H9 (cell line): Measurements from ENCODE around the gene SLC7A5. TPM values are rescaled to one million over a fixed set of nuclear protein-coding genes. Genes with fewer than 3 reads are reported as not detected.

ENCODE experiments used
- DNase-seq: peaks from one replicate; pipeline ENCODE4 v3.0.0-alpha.2; 2017
- H2AFZ ChIP-seq: one replicate; pipeline ENCODE4 v1.6.1; 2013; ENCODE audit warnings: mild to moderate bottlenecking, low read length, control low read depth, moderate library complexity
- H2AK5ac ChIP-seq: 2 replicates; pipeline ENCODE4 v1.6.1; 2013; ENCODE audit warnings: low read length, control low read depth, mixed read lengths; ENCODE audit not compliant: insufficient read length
- H2BK120ac ChIP-seq: one replicate; pipeline ENCODE4 v1.6.1; 2013; ENCODE audit warnings: low read depth, mild to moderate bottlenecking, low read length, control low read depth, inconsistent platforms; ENCODE audit not compliant: poor library complexity, severe bottlenecking
- H2BK12ac ChIP-seq: 2 replicates; pipeline ENCODE4 v1.6.1; 2013; ENCODE audit warnings: low read length, control low read depth, mixed read lengths, low read depth; ENCODE audit not compliant: insufficient read length
- H2BK15ac ChIP-seq: 2 replicates; pipeline ENCODE4 v1.6.1; 2013; ENCODE audit warnings: low read depth, low read length, control low read depth
- H2BK20ac ChIP-seq: one replicate; pipeline ENCODE4 v1.6.1; 2013; ENCODE audit warnings: low read depth, mild to moderate bottlenecking, low read length, control low read depth, inconsistent platforms; ENCODE audit not compliant: poor library complexity, severe bottlenecking
- H2BK5ac ChIP-seq: 2 replicates; pipeline ENCODE4 v1.6.1; 2013; ENCODE audit warnings: low read length, control low read depth, mixed read lengths; ENCODE audit not compliant: insufficient read length
- H3K14ac ChIP-seq: 2 replicates; pipeline ENCODE4 v1.6.1; 2013; ENCODE audit warnings: low read length, control low read depth; ENCODE audit not compliant: insufficient read depth
- H3K18ac ChIP-seq: 2 replicates; pipeline ENCODE4 v1.6.1; 2013; ENCODE audit warnings: low read depth, mild to moderate bottlenecking, mixed read lengths, low read length, control low read depth; ENCODE audit not compliant: insufficient read length
- H3K23ac ChIP-seq: 2 replicates; pipeline ENCODE4 v1.6.1; 2013; ENCODE audit warnings: low read length, control low read depth, mixed read lengths, low read depth; ENCODE audit not compliant: insufficient read length
- H3K23me2 ChIP-seq: 2 replicates; pipeline ENCODE4 v1.6.1; 2013; ENCODE audit warnings: low read depth, mild to moderate bottlenecking, mixed read lengths, low read length, control low read depth; ENCODE audit not compliant: insufficient read length, poor library complexity, severe bottlenecking
- H3K27ac ChIP-seq: 2 replicates; pipeline ENCODE4 v1.5.1; 2013; ENCODE audit warnings: low read length, control low read depth, mixed read lengths, low read depth; ENCODE audit not compliant: insufficient read length
- H3K27me3 ChIP-seq: 2 replicates; pipeline ENCODE4 v1.6.1; 2013; ENCODE audit warnings: low read length, control low read depth, inconsistent platforms; ENCODE audit not compliant: insufficient read depth
- H3K4ac ChIP-seq: 2 replicates; pipeline ENCODE4 v1.6.1; 2013; ENCODE audit warnings: low read depth, mild to moderate bottlenecking, control low read depth, inconsistent platforms, low read length, moderate library complexity
- H3K4me1 ChIP-seq: 2 replicates; pipeline ENCODE4 v1.6.1; 2013; ENCODE audit warnings: low read length, control low read depth, inconsistent platforms; ENCODE audit not compliant: insufficient read depth
- H3K4me2 ChIP-seq: 2 replicates; pipeline ENCODE4 v1.6.1; 2013; ENCODE audit warnings: low read length, control low read depth, mixed read lengths; ENCODE audit not compliant: insufficient read length, insufficient read depth
- H3K56ac ChIP-seq: 2 replicates; pipeline ENCODE4 v1.6.1; 2013; ENCODE audit warnings: low read depth, mild to moderate bottlenecking, mixed read lengths, low read length, control low read depth; ENCODE audit not compliant: insufficient read length
- H3K79me1 ChIP-seq: 2 replicates; pipeline ENCODE4 v1.6.1; 2013; ENCODE audit warnings: low read depth, mild to moderate bottlenecking, moderate library complexity, low read length, control low read depth, inconsistent platforms; ENCODE audit not compliant: insufficient read depth, poor library complexity, severe bottlenecking
- H3K79me2 ChIP-seq: 2 replicates; pipeline ENCODE4 v1.6.1; 2013; ENCODE audit warnings: low read length, control low read depth, inconsistent platforms; ENCODE audit not compliant: insufficient read depth
- H3K9ac ChIP-seq: 2 replicates; pipeline ENCODE4 v1.6.1; 2013; ENCODE audit warnings: low read length, control low read depth, mixed read lengths; ENCODE audit not compliant: insufficient read length; ENCODE audit errors: extremely low read depth
- H3K9me3 ChIP-seq: one replicate; pipeline ENCODE4 v1.6.1; 2013; ENCODE audit warnings: low read depth, low read length, inconsistent platforms; ENCODE audit not compliant: control insufficient read depth
- H3T11ph ChIP-seq: one replicate; pipeline ENCODE4 v1.6.1; 2013; ENCODE audit warnings: mild to moderate bottlenecking, low read length, control low read depth, inconsistent platforms
- H4K20me1 ChIP-seq: one replicate; pipeline ENCODE4 v1.6.1; 2013; ENCODE audit not compliant: control insufficient read depth, insufficient read length, insufficient read depth
- H4K5ac ChIP-seq: 2 replicates; pipeline ENCODE4 v1.6.1; 2013; ENCODE audit warnings: low read depth, mild to moderate bottlenecking, mixed read lengths, low read length, control low read depth; ENCODE audit not compliant: insufficient read length
- H4K8ac ChIP-seq: replicated peaks from 2 replicates; pipeline ENCODE4 v1.6.1; 2013; ENCODE audit warnings: low read length, control low read depth, mixed read lengths, low read depth; ENCODE audit not compliant: insufficient read length
- H4K91ac ChIP-seq: 2 replicates; pipeline ENCODE4 v1.6.1; 2013; ENCODE audit warnings: low read depth, mild to moderate bottlenecking, moderate library complexity, mixed read lengths, low read length, control low read depth; ENCODE audit not compliant: insufficient read length
- H3K27ac Mint-ChIP-seq, 3 experiments: 2 replicates in 2 of 3; 3 replicates in 1 of 3; pipeline ENCODE4 v1.8.0; 2020 to 2021; ENCODE audit warnings: mixed read lengths in 3 of 3, mild to moderate bottlenecking in 1 of 3, moderate library complexity in 1 of 3
- H3K27me3 Mint-ChIP-seq: 2 replicates; pipeline ENCODE4 v1.8.0; 2021; ENCODE audit warnings: low read depth, mild to moderate bottlenecking, moderate library complexity, mixed read lengths
- H3K36me3 Mint-ChIP-seq, 3 experiments: 2 replicates in 2 of 3; 3 replicates in 1 of 3; pipeline ENCODE4 v1.8.0; 2020 to 2021; ENCODE audit warnings: low read depth in 3 of 3, mixed read lengths in 3 of 3; ENCODE audit not compliant: insufficient read depth in 1 of 3
- H3K4me1 Mint-ChIP-seq, 2 experiments: 2 replicates each; pipeline ENCODE4 v1.8.0; 2020; ENCODE audit warnings: mixed read lengths in 2 of 2
- H3K4me3 Mint-ChIP-seq, 2 experiments: 2 replicates in 1 of 2; 3 replicates in 1 of 2; pipeline ENCODE4 v1.8.0; 2020 to 2021; ENCODE audit warnings: mild to moderate bottlenecking in 2 of 2, mixed read lengths in 2 of 2, moderate library complexity in 1 of 2
- H3K9me3 Mint-ChIP-seq, 2 experiments: 2 replicates in 1 of 2; 3 replicates in 1 of 2; pipeline ENCODE4 v1.8.0; 2020; ENCODE audit warnings: mild to moderate bottlenecking in 2 of 2, mixed read lengths in 2 of 2, moderate library complexity in 1 of 2
- CTCF ChIP-seq: fragments of 200-600 bp; sonication (generic); conservative IDR thresholded peaks from 3 replicates; pipeline ENCODE4 v1.8.0; 2021; ENCODE audit warnings: antibody characterized with exemption, mild to moderate bottlenecking
- WGBS: extraction: QIAGEN DNeasy Blood & Tissue Kit; methylation state at CpG from one replicate; pipeline ENCODE4 v1.1.7; 2013; ENCODE audit warnings: missing lambda C conversion rate, low lambda C conversion rate, mixed read lengths; ENCODE audit not compliant: insufficient read length; ENCODE audit errors: extremely low coverage; 5-methylcytosine and 5-hydroxymethylcytosine counted together
- total RNA-seq: library from RNA; stranded (reverse); gene quantifications from 2 replicates; pipeline ENCODE4 v1.2.1, GENCODE V29; 2021

Gene SLC7A5
- total RNA-seq, 1 experiment from 2014 or later: 217 TPM

DNA sequence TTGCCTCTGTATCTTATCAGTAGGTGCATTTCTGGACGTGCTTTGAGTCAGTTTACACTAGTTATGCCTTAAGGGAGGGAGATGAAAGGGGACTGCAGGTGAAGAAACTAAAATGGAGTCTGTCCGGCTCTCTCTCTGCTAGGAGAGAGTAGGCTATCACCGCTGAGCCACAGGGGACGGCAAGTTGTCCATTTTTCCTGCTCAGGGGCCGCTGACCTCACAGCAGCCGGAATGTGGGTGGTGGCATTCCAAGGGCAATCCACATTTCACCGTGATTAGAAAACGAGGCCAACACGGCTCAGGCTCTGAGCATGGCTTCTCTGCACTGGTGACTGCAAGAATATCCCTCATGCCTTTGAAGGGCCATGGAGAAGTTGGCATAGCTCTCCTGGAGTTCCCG is 84.5 kb downstream of the SLC7A5 start:
- H4K91ac ChIP-seq: no peak overlapping the region
- no peak overlapping the region for H3K27ac ChIP-seq
- no peak overlapping the region for H4K5ac ChIP-seq
- no peak overlapping the region for H3T11ph ChIP-seq
- H2BK20ac ChIP-seq: no peak overlapping the region
- H3K14ac ChIP-seq: no peak overlapping the region
- H4K20me1 ChIP-seq: no peaks in the 10 kb centered on the region
- Mint-ChIP-seq H3K9me3 (no peaks in the 10 kb centered on the region), H3K36me3 (no peaks in the 10 kb centered on the region), H3K4me1 (peaks cover 0 to 14% of the 10 kb centered on the region in 2 experiments; a peak in 3 of 4 replicates), H3K27me3 (peaks cover 10% of the 10 kb centered on the region), H3K27ac (peak overlapping the region in 1 of 3 experiments; percentile 57; a peak in 2 of 7 replicates), H3K4me3 (no peak overlapping the region)
- DNase-seq: no peak
- H3K23ac ChIP-seq: no peak overlapping the region
- no peak overlapping the region for H2BK15ac ChIP-seq
- H2BK5ac ChIP-seq: no peak overlapping the region
- H3K27me3 ChIP-seq: no peaks in the 10 kb centered on the region
- H3K4me2 ChIP-seq: no peak overlapping the region
- no peak overlapping the region for H3K9ac ChIP-seq
- peak overlapping the region; percentile 14 for H2BK120ac ChIP-seq
- no peak overlapping the region for H2AFZ ChIP-seq
- peak overlapping the region; percentile 79 for H3K56ac ChIP-seq
- no peak overlapping the region for H3K4ac ChIP-seq
- no peaks in the 10 kb centered on the region for H3K79me2 ChIP-seq
- peak overlapping the region; percentile 48 for H3K18ac ChIP-seq
- no peaks in the 10 kb centered on the region; the same call in 1 of the 2 replicates for H3K4me1 ChIP-seq
- H3K23me2 ChIP-seq: no peaks in the 10 kb centered on the region
- peak overlapping the region; percentile 85 for H4K8ac ChIP-seq
- no peak overlapping the region for H2AK5ac ChIP-seq
- WGBS: no CpG with 5 or more reads among the region's 10 CpGs
- no peak overlapping the region for H2BK12ac ChIP-seq
- H3K79me1 ChIP-seq: no peaks in the 10 kb centered on the region
- H3K9me3 ChIP-seq: no peaks in the 10 kb centered on the region
- TF ChIP-seq CTCF: no peak
